OCI-LY1 (cell line): ENCODE results near the gene FURIN.

Source experiments
- H2AFZ ChIP-seq: fragments of 200-600 bp; sonication (generic), shearing (Covaris generic); 2 replicates; pipeline ENCODE4 v1.6.0; 2014; ENCODE audit warnings: antibody characterized with exemption, mild to moderate bottlenecking, low read length
- H3F3A ChIP-seq: fragments of 200-600 bp; sonication (generic), shearing (Covaris generic); 2 replicates; pipeline ENCODE4 v1.6.0; 2014; ENCODE audit warnings: mild to moderate bottlenecking, antibody characterized with exemption, low read length, moderate library complexity; ENCODE audit not compliant: insufficient read depth
- H3K27ac ChIP-seq: fragments of 200-600 bp; sonication (generic); 2 replicates; pipeline ENCODE4 v1.5.1; 2014; ENCODE audit warnings: low read length, mixed run types, mild to moderate bottlenecking, low read depth; ENCODE audit not compliant: poor library complexity, severe bottlenecking
- H3K27me3 ChIP-seq: fragments of 200-600 bp; sonication (generic); 2 replicates; pipeline ENCODE4 v1.6.0; 2014; ENCODE audit warnings: antibody characterized with exemption, mild to moderate bottlenecking, low read length, moderate library complexity; ENCODE audit not compliant: insufficient read depth
- H3K36me3 ChIP-seq: fragments of 200-600 bp; sonication (generic); 2 replicates; pipeline ENCODE4 v1.6.1; 2014; ENCODE audit warnings: mild to moderate bottlenecking, antibody characterized with exemption, low read length, moderate library complexity, mixed read lengths; ENCODE audit not compliant: insufficient read depth
- H3K4me1 ChIP-seq: fragments of 200-600 bp; sonication (generic); 2 replicates; pipeline ENCODE4 v1.5.1; 2014; ENCODE audit warnings: mild to moderate bottlenecking, low read length, moderate library complexity; ENCODE audit not compliant: insufficient read depth, severe bottlenecking
- H3K4me2 ChIP-seq: fragments of 200-600 bp; sonication (generic), shearing (Covaris generic); 2 replicates; pipeline ENCODE4 v1.6.1; 2014; ENCODE audit warnings: low read length
- H3K4me3 ChIP-seq: fragments of 200-600 bp; sonication (generic); 2 replicates; pipeline ENCODE4 v1.5.1; 2014; ENCODE audit warnings: low read length, low read depth, mild to moderate bottlenecking, mixed read lengths; ENCODE audit not compliant: poor library complexity, severe bottlenecking
- H3K79me2 ChIP-seq: fragments of 200-600 bp; shearing (Covaris generic); 2 replicates; pipeline ENCODE4 v1.6.1; 2016; ENCODE audit warnings: mixed run types, low read length, mixed read lengths; ENCODE audit not compliant: insufficient read depth
- H3K9ac ChIP-seq: fragments of 200-600 bp; sonication (generic), shearing (Covaris generic); 2 replicates; pipeline ENCODE4 v1.6.1; 2014; ENCODE audit warnings: mild to moderate bottlenecking, low read length, mixed read lengths
- H3K9me2 ChIP-seq: fragments of 200-600 bp; sonication (generic), shearing (Covaris generic); 2 replicates; pipeline ENCODE4 v1.6.1; 2014; ENCODE audit warnings: low read depth, mild to moderate bottlenecking, low read length, mixed read lengths
- H3K9me3 ChIP-seq: fragments of 200-600 bp; shearing (Covaris generic); 2 replicates; pipeline ENCODE4 v1.6.1; 2014; ENCODE audit warnings: low read length, mixed read lengths
- H4K20me1 ChIP-seq: fragments of 200-600 bp; sonication (generic), shearing (Covaris generic); 2 replicates; pipeline ENCODE4 v1.6.0; 2016; ENCODE audit warnings: mild to moderate bottlenecking, low read length; ENCODE audit not compliant: insufficient read depth
- CTCF ChIP-seq: fragments of 200-600 bp; sonication (generic), shearing (Covaris generic); IDR thresholded peaks from 2 replicates; pipeline ENCODE4 v1.5.1; 2017; ENCODE audit warnings: mild to moderate bottlenecking, antibody characterized with exemption, low read length, moderate library complexity, mixed read lengths
- EZH2 ChIP-seq: fragments of 200-600 bp; sonication (generic), shearing (Covaris generic); IDR thresholded peaks from 2 replicates; pipeline ENCODE4 v1.8.0; 2017; ENCODE audit warnings: borderline replicate concordance, mixed run types, mild to moderate bottlenecking, antibody characterized with exemption, low read length, moderate library complexity, mixed read lengths

Gene FURIN

GRCh38 chr15:90914305-90915080 lies 46.1 kb downstream of the FURIN start:
- Histone ChIP-seq H3K36me3 (peaks cover 51% of the 10 kb centered on the region; the same call in 1 of the 2 replicates), H3K4me2 (no peak overlapping the region)

GRCh38 chr15:90915216-90915807 lies 46.9 kb downstream of the FURIN start:
- Histone ChIP-seq H3K9ac (peak overlapping the region; percentile 64), H3K27ac (peak overlapping the region; percentile 78), H3K79me2 (no peaks in the 10 kb centered on the region), H3K36me3 (peaks cover 59% of the 10 kb centered on the region; the same call in 1 of the 2 replicates), H3K27me3 (no peaks in the 10 kb centered on the region), H3K4me2 (peak overlapping the region; percentile 59), H3F3A (no peaks in the 10 kb centered on the region), H3K4me1 (peaks cover 19% of the 10 kb centered on the region), H4K20me1 (no peaks in the 10 kb centered on the region), H2AFZ (no peak overlapping the region), H3K9me2 (no peaks in the 10 kb centered on the region), H3K9me3 (no peaks in the 10 kb centered on the region), H3K4me3 (peak overlapping the region; percentile 42)
- TF ChIP-seq CTCF (no peak), EZH2 (no peak)

More at GRCh38 chr15:90914305-90915080, 46.1 kb downstream of the FURIN start:
- H3K9me3 ChIP-seq: no peaks in the 10 kb centered on the region
- H3K9me2 ChIP-seq: no peaks in the 10 kb centered on the region
- peak overlapping the region; percentile 78 for H3K27ac ChIP-seq
- H3K9ac ChIP-seq: peak overlapping the region; percentile 64; the same call in 1 of the 2 replicates
- no peaks in the 10 kb centered on the region for H4K20me1 ChIP-seq
- H3K27me3 ChIP-seq: no peaks in the 10 kb centered on the region
- TF ChIP-seq EZH2 (no peak), CTCF (no peak)
- H3K4me1 ChIP-seq: peaks cover 19% of the 10 kb centered on the region
- H3K4me3 ChIP-seq: no peak overlapping the region
- no peaks in the 10 kb centered on the region for H3K79me2 ChIP-seq
- no peak overlapping the region for H2AFZ ChIP-seq
- H3F3A ChIP-seq: no peaks in the 10 kb centered on the region

- H3K9me3 ChIP-seq: no peaks in the 10 kb centered on the region
- no peaks in the 10 kb centered on the region for H3K79me2 ChIP-seq
- H3K4me3 ChIP-seq: peak overlapping the region; percentile 42
- no peaks in the 10 kb centered on the region for H3F3A ChIP-seq
- peaks cover 63% of the 10 kb centered on the region; the same call in 1 of the 2 replicates for H3K36me3 ChIP-seq
- H2AFZ ChIP-seq: no peak overlapping the region
- peak overlapping the region; percentile 59 for H3K4me2 ChIP-seq
- no peaks in the 10 kb centered on the region for H3K9me2 ChIP-seq
- peak overlapping the region; percentile 64 for H3K9ac ChIP-seq
- TF ChIP-seq CTCF (no peak), EZH2 (no peak)
- H3K27ac ChIP-seq: peak overlapping the region; percentile 78
- no peaks in the 10 kb centered on the region for H3K27me3 ChIP-seq
- no peaks in the 10 kb centered on the region for H4K20me1 ChIP-seq
- peaks cover 19% of the 10 kb centered on the region for H3K4me1 ChIP-seq
These were observed 47.5 kb downstream of the FURIN start for GRCh38 chr15:90915808-90916440.
